ENCODE data around the gene OR2F1.

The OR2F1 gene

GRCh38 chr7:143936087-143937009 is 18.3 kb upstream of the OR2F1 start:
- TF ChIP-seq REST (IDR thresholded peaks at IDR 0.05; ENCODE audit: insufficient read depth in 1 of 2, low read depth in 2 of 2, low read length in 2 of 2), result no peak
- TF ChIP-seq FOXP2 (optimal IDR thresholded peaks at IDR 0.05; ENCODE audit: borderline replicate concordance, extremely low read depth, extremely low read length, insufficient read depth), result no peak
- TF ChIP-seq TAF1 (IDR thresholded peaks at IDR 0.05; ENCODE audit: borderline replicate concordance, insufficient read depth, low read length), result no peak
- TF ChIP-seq POLR2AphosphoS5 (IDR thresholded peaks at IDR 0.05; ENCODE audit: low read depth, low read length), result no peak
- TF ChIP-seq SIN3A (IDR thresholded peaks at IDR 0.05; ENCODE audit: borderline replicate concordance, insufficient read depth, low read length), result no peak

GRCh38 chr7:143938379-143939243 is 16.0 kb upstream of the OR2F1 start:
- TF ChIP-seq POLR2AphosphoS5 (IDR thresholded peaks at IDR 0.05; ENCODE audit: low read depth, low read length), result no peak
- no peak for TF ChIP-seq FOXP2 (optimal IDR thresholded peaks at IDR 0.05; ENCODE audit: borderline replicate concordance, extremely low read depth, extremely low read length, insufficient read depth)
- TF ChIP-seq SIN3A (IDR thresholded peaks at IDR 0.05; ENCODE audit: borderline replicate concordance, insufficient read depth, low read length), result no peak
- TF ChIP-seq REST (IDR thresholded peaks at IDR 0.05; ENCODE audit: insufficient read depth in 1 of 2, low read depth in 2 of 2, low read length in 2 of 2), result no peak
- TF ChIP-seq TAF1 (IDR thresholded peaks at IDR 0.05; ENCODE audit: borderline replicate concordance, insufficient read depth, low read length), result no peak

- TF ChIP-seq FOXP2 (optimal IDR thresholded peaks at IDR 0.05; ENCODE audit: borderline replicate concordance, extremely low read depth, extremely low read length, insufficient read depth) (no peak), POLR2AphosphoS5 (IDR thresholded peaks at IDR 0.05; ENCODE audit: low read depth, low read length) (no peak), TAF1 (IDR thresholded peaks at IDR 0.05; ENCODE audit: borderline replicate concordance, insufficient read depth, low read length) (no peak), REST (IDR thresholded peaks at IDR 0.05; ENCODE audit: insufficient read depth in 1 of 2, low read depth in 2 of 2, low read length in 2 of 2) (no peak), SIN3A (IDR thresholded peaks at IDR 0.05; ENCODE audit: borderline replicate concordance, insufficient read depth, low read length) (no peak)
Measured at GRCh38 chr7:143945423-143945822, 9.2 kb upstream of the OR2F1 start.

GRCh38 chr7:143947111-143947510 is 7.5 kb upstream of the OR2F1 start:
- TF ChIP-seq SIN3A (IDR thresholded peaks at IDR 0.05; ENCODE audit: borderline replicate concordance, insufficient read depth, low read length), result no peak
- TF ChIP-seq TAF1 (IDR thresholded peaks at IDR 0.05; ENCODE audit: borderline replicate concordance, insufficient read depth, low read length), result no peak
- TF ChIP-seq REST (IDR thresholded peaks at IDR 0.05; ENCODE audit: insufficient read depth in 1 of 2, low read depth in 2 of 2, low read length in 2 of 2), result no peak
- TF ChIP-seq POLR2AphosphoS5 (IDR thresholded peaks at IDR 0.05; ENCODE audit: low read depth, low read length), result no peak
- TF ChIP-seq FOXP2 (optimal IDR thresholded peaks at IDR 0.05; ENCODE audit: borderline replicate concordance, extremely low read depth, extremely low read length, insufficient read depth), result no peak
